Mucosa of stomach (tissue), 1 donor: Measurements from ENCODE around the gene ACSS1.

Experiments used
- H3K27me3 ChIP-seq: one replicate; pipeline ENCODE4 v1.7.0; 2013; ENCODE audit warnings: mild to moderate bottlenecking, low read length; ENCODE audit not compliant: control insufficient read depth, insufficient read depth
- H3K36me3 ChIP-seq: one replicate; pipeline ENCODE4 v1.7.0; 2013; ENCODE audit warnings: low read length; ENCODE audit not compliant: control insufficient read depth, insufficient read depth
- H3K4me1 ChIP-seq: one replicate; pipeline ENCODE4 v1.7.0; 2013; ENCODE audit warnings: mild to moderate bottlenecking, low read length; ENCODE audit not compliant: control insufficient read depth, insufficient read depth
- H3K4me3 ChIP-seq: one replicate; pipeline ENCODE4 v1.7.0; 2013; ENCODE audit warnings: low read length
- H3K9ac ChIP-seq: one replicate; pipeline ENCODE4 v1.7.0; 2013; ENCODE audit warnings: mild to moderate bottlenecking, low read length, moderate library complexity
- H3K9me3 ChIP-seq: one replicate; pipeline ENCODE4 v1.7.0; 2013; ENCODE audit warnings: mild to moderate bottlenecking, low read length, moderate library complexity; ENCODE audit not compliant: control insufficient read depth
- donor health status: Pancreatic carcinoma.

Gene ACSS1

DNA sequence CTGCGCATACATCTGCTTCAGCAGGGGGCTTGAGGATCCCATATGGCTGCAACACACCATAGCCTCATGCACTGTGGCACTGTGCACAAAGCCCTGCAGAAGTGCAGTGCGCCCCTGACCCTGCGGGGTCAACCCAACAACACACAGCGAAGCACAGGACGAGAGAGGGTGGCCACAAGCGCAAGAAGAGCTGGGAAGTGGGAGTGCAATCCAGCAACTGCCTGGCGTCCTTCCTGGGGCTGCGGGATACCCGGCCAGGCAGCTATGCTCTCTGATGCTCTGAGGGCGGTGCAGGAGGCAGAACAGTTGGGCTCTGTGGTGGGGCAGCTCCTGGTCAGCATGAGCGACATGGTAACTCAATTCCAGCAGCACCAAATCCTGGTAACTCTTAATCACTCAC lies 5.6 kb upstream of the ACSS1 start:
- Histone ChIP-seq H3K36me3 (no peaks in the 10 kb centered on the region), H3K9ac (no peak overlapping the region), H3K4me1 (peaks cover 47% of the 10 kb centered on the region), H3K4me3 (no peak overlapping the region), H3K27me3 (no peaks in the 10 kb centered on the region), H3K9me3 (no peaks in the 10 kb centered on the region)

DNA sequence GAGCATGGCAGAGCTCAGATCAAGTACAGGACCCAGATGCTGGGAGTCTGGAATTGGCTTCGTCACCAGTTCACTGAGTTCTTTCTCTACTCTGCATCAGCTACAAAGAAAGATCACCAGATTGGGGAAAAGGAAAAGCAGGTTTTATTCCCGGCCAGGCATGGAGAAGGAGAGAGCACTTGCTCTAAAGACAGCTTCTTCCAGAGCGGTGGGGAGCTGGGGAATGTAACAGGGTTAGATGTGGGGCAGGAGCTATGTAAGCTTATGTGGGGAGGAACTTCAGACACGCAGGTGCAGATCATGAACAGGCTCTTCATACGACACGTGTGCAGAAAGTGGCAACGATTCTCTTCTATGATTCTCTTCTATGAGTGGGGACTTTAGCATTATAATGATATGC lies 4.9 kb upstream of the ACSS1 start:
- no peaks in the 10 kb centered on the region for H3K9me3 ChIP-seq
- peaks cover 50% of the 10 kb centered on the region for H3K4me1 ChIP-seq
- no peaks in the 10 kb centered on the region for H3K27me3 ChIP-seq
- H3K9ac ChIP-seq: no peak overlapping the region
- H3K4me3 ChIP-seq: no peak overlapping the region
- no peaks in the 10 kb centered on the region for H3K36me3 ChIP-seq

DNA sequence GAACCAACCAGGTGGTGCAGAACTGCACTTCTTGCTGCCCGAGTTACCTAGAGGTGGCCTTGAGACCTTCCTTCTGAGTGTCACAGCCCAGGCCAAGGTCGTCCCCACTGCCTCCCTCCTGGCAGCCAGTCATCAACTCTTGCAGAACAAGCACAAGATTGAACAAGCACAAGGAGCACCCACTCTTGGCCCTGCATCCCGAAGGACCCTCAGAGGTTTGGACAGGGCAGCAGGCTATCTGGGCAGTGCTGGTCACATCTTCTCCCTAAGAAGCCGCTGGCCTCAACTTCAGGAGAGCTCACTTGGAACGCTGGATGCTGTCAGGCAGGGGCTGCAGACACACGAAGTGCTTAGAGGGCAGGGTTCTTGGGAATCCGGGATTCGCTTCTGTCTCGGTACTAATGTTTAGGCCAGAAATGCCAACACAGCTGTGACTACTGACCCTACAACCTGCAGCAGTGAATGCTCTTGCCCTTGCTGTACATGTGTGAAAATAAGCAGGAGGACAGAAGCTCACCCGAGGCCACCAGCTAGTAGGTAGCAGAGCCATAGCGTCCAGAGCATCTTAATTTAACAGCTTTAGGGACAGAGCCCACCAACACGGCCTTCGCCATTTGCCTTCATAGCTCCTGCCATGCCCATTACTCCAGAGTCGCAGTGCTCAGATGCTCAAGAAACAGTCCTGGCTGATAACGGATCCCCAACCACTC lies 4.0 kb upstream of the ACSS1 start:
- no peaks in the 10 kb centered on the region for H3K36me3 ChIP-seq
- H3K9me3 ChIP-seq: no peaks in the 10 kb centered on the region
- no peaks in the 10 kb centered on the region for H3K27me3 ChIP-seq
- no peak overlapping the region for H3K4me3 ChIP-seq
- no peak overlapping the region for H3K9ac ChIP-seq
- peaks cover 50% of the 10 kb centered on the region for H3K4me1 ChIP-seq

DNA sequence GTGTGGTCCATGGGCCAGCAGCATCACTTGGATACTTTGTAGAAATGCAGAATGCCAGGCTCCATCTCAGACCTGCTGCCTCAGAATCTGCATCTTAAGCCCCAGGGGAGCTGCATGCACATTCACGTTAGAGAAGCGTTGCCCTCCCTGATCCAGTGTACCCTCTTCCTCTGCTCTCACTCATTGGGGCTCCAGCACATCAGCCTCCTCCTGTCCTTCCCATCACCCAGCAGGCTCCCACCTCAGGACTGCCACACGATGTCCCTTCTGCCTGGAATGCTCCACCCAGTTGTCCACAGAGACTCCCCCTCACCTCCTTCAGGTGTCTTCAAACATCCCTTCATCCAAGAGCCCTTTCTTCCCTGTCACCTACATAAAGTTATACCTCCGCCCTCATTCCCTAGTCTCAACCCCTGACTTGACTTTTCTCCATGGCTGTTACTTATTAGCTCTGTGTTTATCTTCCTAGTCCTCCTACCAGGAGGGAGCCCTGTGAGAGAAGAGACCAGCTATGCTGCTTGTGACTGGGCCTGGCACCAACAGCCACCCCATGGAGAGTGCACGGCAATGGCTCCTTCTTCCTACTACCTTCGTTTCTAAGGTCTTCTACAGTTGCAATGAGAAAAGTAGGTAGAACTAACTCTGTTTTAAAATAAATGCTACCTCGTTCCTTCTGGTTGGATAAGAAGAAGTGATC lies 3.3 kb upstream of the ACSS1 start:
- peaks cover 56% of the 10 kb centered on the region for H3K4me1 ChIP-seq
- H3K36me3 ChIP-seq: no peaks in the 10 kb centered on the region
- H3K9ac ChIP-seq: no peak overlapping the region
- no peaks in the 10 kb centered on the region for H3K27me3 ChIP-seq
- H3K4me3 ChIP-seq: no peak overlapping the region
- no peaks in the 10 kb centered on the region for H3K9me3 ChIP-seq

- Histone ChIP-seq H3K4me1 (peaks cover 61% of the 10 kb centered on the region), H3K4me3 (no peak overlapping the region)
Observed at GRCh38 chr20:25059866-25060465, 2.0 kb upstream of the ACSS1 start.

DNA sequence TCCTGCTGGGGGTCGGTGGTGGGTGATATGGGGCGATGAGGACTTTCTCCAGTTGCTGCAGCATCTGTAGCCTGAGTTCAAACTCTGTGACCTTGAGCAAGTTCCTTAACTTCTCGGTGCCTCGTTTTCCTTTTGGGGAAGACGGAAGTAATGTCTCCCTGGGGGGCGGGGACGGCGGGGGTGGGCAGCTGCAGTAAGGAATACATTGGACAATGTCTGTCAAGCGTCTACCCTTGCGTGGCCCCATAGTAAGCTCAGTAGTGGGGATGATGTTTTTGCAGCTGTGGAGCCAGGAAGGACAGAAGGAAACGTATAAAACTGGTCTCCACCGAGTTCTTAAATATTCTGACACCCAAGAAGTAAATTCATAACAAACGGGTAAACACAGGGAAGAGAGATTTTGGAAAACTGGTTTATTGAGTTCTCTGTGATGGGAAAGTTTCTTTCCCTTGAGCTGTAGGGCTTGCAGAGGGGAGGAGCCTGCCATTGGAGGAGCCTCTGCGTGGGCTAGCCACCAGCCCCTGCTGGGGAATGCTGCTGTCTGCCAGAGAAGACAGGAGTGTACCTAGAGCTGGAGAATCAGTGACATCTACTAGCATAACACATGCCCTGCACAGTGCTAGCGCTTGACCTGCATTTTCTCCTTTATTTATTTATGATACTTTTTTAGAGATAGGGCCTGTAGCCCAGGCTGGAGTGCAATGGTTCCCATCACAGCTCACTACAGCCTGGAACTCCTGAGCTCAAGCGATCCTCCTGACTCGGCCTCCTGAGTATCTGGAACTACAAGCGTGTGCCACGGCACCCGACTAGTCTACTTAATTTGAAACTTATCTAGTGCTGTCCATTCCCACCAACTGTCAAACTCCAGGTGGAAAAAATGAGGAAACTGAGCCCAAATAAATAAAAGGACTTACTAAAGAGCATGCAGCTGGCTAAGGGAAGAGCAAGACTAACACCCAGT lies 1.2 kb upstream of the ACSS1 start:
- Histone ChIP-seq H3K27me3 (no peaks in the 10 kb centered on the region), H3K36me3 (no peaks in the 10 kb centered on the region), H3K9ac (peak overlapping the region; percentile 85), H3K4me3 (peak overlapping the region; percentile 75), H3K9me3 (no peaks in the 10 kb centered on the region), H3K4me1 (peaks cover 65% of the 10 kb centered on the region)

More at GRCh38 chr20:25059866-25060465, 2.0 kb upstream of the ACSS1 start:
- Histone ChIP-seq H3K36me3 (no peaks in the 10 kb centered on the region), H3K27me3 (no peaks in the 10 kb centered on the region), H3K9ac (no peak overlapping the region), H3K9me3 (no peaks in the 10 kb centered on the region)

GRCh38 chr20:25057234-25058050 lies 497 bp downstream of the ACSS1 start:
- peak overlapping the region; percentile 75 for H3K4me3 ChIP-seq
- H3K27me3 ChIP-seq: no peaks in the 10 kb centered on the region
- no peaks in the 10 kb centered on the region for H3K9me3 ChIP-seq
- H3K36me3 ChIP-seq: no peaks in the 10 kb centered on the region
- peaks cover 78% of the 10 kb centered on the region for H3K4me1 ChIP-seq
- H3K9ac ChIP-seq: peak overlapping the region; percentile 85

GRCh38 chr20:25056690-25057233 lies 1.2 kb downstream of the ACSS1 start:
- peak overlapping the region; percentile 75 for H3K4me3 ChIP-seq
- peaks cover 82% of the 10 kb centered on the region for H3K4me1 ChIP-seq

DNA sequence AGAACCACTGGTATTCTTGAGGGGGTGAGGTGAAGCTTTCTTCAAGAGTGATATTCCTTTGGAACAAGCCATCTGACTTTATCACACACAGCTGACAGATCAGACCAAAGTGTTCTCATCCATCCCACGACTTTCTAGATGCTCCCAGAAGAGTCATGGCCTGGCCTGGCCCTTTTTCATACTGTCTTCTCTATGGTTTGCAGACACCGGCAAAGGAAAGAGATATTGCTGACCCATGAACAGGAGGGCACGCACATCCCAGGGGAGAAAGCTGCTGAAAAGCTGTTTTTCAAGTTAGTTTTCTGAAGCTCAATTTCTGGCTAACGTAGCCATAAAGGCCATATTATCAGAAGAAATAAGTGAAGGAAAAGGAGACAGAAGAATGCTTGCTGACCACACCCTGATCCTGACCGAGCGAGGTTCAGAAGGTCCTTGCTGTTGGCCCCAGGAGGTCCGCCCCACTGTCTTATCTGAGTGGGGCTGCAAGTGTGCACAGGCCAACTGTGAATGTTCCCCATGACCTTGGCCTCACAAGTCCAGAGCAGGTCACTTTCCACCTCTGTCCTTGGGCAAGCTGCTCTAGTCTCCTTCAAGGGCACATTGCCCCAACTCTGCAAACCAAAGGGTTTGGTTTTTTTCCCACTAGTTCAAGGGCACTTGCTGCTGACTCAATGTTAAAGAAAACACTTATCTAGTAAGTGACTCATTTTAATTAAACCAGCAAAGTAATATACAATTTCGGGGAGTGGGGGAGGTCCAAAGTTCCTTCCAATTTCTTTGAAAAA lies 2.0 kb downstream of the ACSS1 start:
- peak overlapping the region; percentile 75 for H3K4me3 ChIP-seq
- H3K9ac ChIP-seq: peak overlapping the region; percentile 85
- no peaks in the 10 kb centered on the region for H3K27me3 ChIP-seq
- no peaks in the 10 kb centered on the region for H3K36me3 ChIP-seq
- no peaks in the 10 kb centered on the region for H3K9me3 ChIP-seq
- peaks cover 76% of the 10 kb centered on the region for H3K4me1 ChIP-seq

More at GRCh38 chr20:25056690-25057233, 1.2 kb downstream of the ACSS1 start:
- Histone ChIP-seq H3K9me3 (no peaks in the 10 kb centered on the region), H3K9ac (peak overlapping the region; percentile 85), H3K36me3 (no peaks in the 10 kb centered on the region), H3K27me3 (no peaks in the 10 kb centered on the region)

DNA sequence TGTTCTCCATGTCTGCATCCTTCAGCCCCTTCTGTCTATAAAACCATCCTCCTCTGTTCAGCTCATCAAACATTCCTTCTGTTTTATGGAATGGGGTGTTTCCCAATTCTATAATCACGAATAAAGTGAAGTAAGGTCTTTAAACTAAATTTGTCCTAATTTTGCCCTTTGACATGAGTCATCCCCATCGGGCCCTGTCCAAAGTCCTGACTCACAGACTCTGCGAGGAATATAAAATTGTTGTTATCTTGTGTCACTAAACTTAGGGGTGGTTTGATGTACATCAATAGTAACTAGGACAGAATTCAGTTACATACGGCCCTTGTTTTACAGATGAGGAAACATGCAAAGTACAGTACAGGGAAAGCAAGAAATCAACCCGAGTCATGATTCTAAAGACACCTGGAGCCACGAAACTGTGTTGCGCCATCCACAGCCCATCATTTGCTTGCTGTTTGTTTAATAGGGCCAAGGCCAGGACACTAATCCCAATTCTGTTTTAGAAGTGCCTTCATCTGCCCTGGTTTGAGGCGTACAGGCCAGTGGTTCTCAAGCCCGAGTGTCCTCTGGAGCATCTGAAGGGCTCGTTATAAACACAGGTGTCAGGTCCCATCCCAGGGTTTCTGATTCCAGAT lies 2.8 kb downstream of the ACSS1 start:
- no peaks in the 10 kb centered on the region for H3K36me3 ChIP-seq
- H3K4me1 ChIP-seq: peaks cover 68% of the 10 kb centered on the region
- no peak overlapping the region for H3K4me3 ChIP-seq

More for the DNA sequence above, 2.8 kb downstream of the ACSS1 start:
- no peaks in the 10 kb centered on the region for H3K27me3 ChIP-seq
- no peak overlapping the region for H3K9ac ChIP-seq
- no peaks in the 10 kb centered on the region for H3K9me3 ChIP-seq
